Activated CD8-positive, alpha-beta memory T cell treated with anti-CD3 and anti-CD28 coated beads, Interleukin-2, amount 10 ng/mL, durations not matched to agents 7 days and 5 days (primary cell): Measurements from ENCODE around the gene DIPK1B. TPM values are rescaled to one million over a fixed set of nuclear protein-coding genes. Genes with fewer than 3 reads are reported as not detected.
A peak's percentile ranks its signal among the peaks of the same experiment; 100 is the strongest.
"Not testable (repeated sequence)": the region's sequence is repeated elsewhere in the genome, so short reads cannot be mapped to it uniquely, and the experiment has no call there.

Source experiments
- ATAC-seq: fragments of 150-1000 bp; cut with Tn5 transposase; one replicate; pipeline ENCODE4 v1.10.0; 2021; ENCODE audit warnings: moderate library complexity
- CTCF ChIA-PET: fragments of 350-600 bp; sonication (Branson Sonifier 250); formaldehyde crosslinking; loops from one replicate; lab custom pipeline; 2021; ENCODE audit warnings: antibody characterized with exemption; lab: Charles Lee
- DNase-seq: peaks from one replicate; pipeline ENCODE4 v3.0.0-alpha.2; 2020
- H3K27ac Mint-ChIP-seq: one replicate; pipeline ENCODE4 v1.8.0; 2021; ENCODE audit warnings: mild to moderate bottlenecking, mixed read lengths
- H3K27me3 Mint-ChIP-seq: one replicate; pipeline ENCODE4 v1.8.0; 2021; ENCODE audit warnings: mixed read lengths
- H3K36me3 Mint-ChIP-seq: one replicate; pipeline ENCODE4 v1.8.0; 2021; ENCODE audit warnings: mild to moderate bottlenecking, mixed read lengths
- H3K4me1 Mint-ChIP-seq: one replicate; pipeline ENCODE4 v1.8.0; 2021; ENCODE audit warnings: mixed read lengths
- H3K4me3 Mint-ChIP-seq: one replicate; pipeline ENCODE4 v1.8.0; 2021; ENCODE audit warnings: mild to moderate bottlenecking, moderate library complexity, mixed read lengths
- H3K9me3 Mint-ChIP-seq: one replicate; pipeline ENCODE4 v1.8.0; 2022; ENCODE audit warnings: low read depth, mixed read lengths
- total RNA-seq, 2 experiments: library from RNA; stranded (reverse); gene quantifications; one replicate each; pipeline ENCODE4 v1.2.3, GENCODE V29; 2021

The DIPK1B gene
- total RNA-seq, 2 experiments from 2014 or later = not detected

- CTCF ChIA-PET = interaction anchor here (1.3 to 1.4 kb wide), 2 partner anchors 18 to 28 kb away, joined by 3 to 4 read pairs; no protein-coding TSS in a partner anchor
- no peak overlapping the region for H3K27ac Mint-ChIP-seq
- H3K4me3 Mint-ChIP-seq = no peak overlapping the region
- peaks cover 11% of the 10 kb centered on the region for H3K36me3 Mint-ChIP-seq
- DNase-seq = no peak
- no peak for ATAC-seq
- no peaks in the 10 kb centered on the region for H3K4me1 Mint-ChIP-seq
- peaks cover 17% of the 10 kb centered on the region for H3K9me3 Mint-ChIP-seq
- H3K27me3 Mint-ChIP-seq = peaks cover 11% of the 10 kb centered on the region
Observed at GRCh38 chr9:136756836-136757235, 44.5 kb downstream of the DIPK1B start.

DNA sequence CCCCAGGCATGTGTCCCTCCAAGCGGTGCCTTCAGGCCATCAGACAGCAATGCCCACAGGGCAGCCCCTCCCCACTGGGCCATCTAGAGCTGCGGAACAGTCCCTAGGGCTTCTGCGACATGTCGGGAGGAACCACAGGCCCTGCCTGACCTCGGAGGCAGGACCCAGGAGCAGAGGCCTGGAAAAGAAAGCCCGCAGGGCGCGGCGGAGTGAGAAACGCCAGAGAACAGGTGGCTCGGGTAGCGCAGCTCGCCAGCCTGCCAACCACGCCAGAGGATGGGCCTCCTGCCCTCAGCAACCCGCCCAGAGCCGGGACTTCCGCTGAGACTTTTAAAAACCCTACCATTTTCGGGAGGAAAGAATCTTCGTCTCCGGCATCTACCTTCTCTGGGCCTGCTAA lies 45.0 kb downstream of the DIPK1B start:
- Mint-ChIP-seq H3K36me3 (peaks cover 7% of the 10 kb centered on the region), H3K27me3 (peaks cover 6% of the 10 kb centered on the region), H3K27ac (no peak overlapping the region), H3K9me3 (peaks cover 15% of the 10 kb centered on the region), H3K4me3 (no peak overlapping the region), H3K4me1 (no peaks in the 10 kb centered on the region)
- no peak for DNase-seq
- CTCF ChIA-PET = interaction anchor here (0.9 to 1.4 kb wide), 5 partner anchors 9 to 29 kb away, joined by 3 to 5 read pairs (median 3); no protein-coding TSS in a partner anchor
- no peak for ATAC-seq

DNA sequence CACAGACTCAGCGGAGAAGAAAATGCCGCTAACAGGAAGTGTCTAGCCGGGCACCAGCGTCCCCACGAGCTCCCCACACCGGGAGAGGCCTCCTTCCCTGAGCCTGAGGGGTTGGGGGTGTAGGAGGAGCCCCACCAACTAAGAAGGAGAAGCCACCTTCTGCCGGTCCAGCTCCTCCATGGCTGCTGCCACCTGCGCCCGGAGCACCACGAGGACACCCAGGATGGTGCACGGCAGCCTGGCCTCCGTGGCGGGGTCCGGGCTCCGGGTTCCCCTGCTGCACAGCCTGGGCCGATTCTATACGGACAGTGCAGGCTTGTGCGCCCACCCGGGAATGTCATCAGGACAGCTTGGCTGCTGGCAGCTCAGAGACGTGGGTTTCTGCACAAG lies 45.4 kb downstream of the DIPK1B start:
- Mint-ChIP-seq H3K27ac (no peak overlapping the region), H3K4me1 (no peaks in the 10 kb centered on the region), H3K9me3 (peaks cover 10% of the 10 kb centered on the region), H3K36me3 (peaks cover 3% of the 10 kb centered on the region), H3K4me3 (no peak overlapping the region), H3K27me3 (peaks cover 2% of the 10 kb centered on the region)
- DNase-seq (no peak), ATAC-seq (no peak)
- CTCF ChIA-PET = interaction anchor here (0.8 to 1.7 kb wide), 8 partner anchors 8 to 36 kb away, joined by 3 to 5 read pairs (median 3); no protein-coding TSS in a partner anchor

GRCh38 chr9:136759001-136759400 lies 46.6 kb downstream of the DIPK1B start:
- no peak for ATAC-seq
- Mint-ChIP-seq H3K9me3 (peaks cover 8% of the 10 kb centered on the region), H3K27ac (no peak overlapping the region), H3K36me3 (peaks cover 3% of the 10 kb centered on the region), H3K4me1 (no peaks in the 10 kb centered on the region), H3K27me3 (peaks cover 2% of the 10 kb centered on the region), H3K4me3 (no peak overlapping the region)
- CTCF ChIA-PET = interaction anchor here (0.9 to 1.7 kb wide), 2 partner anchors 9 to 18 kb away, joined by 3 read pairs; no protein-coding TSS in a partner anchor
- DNase-seq = no peak

- ATAC-seq = no peak
- CTCF ChIA-PET = interaction anchor here (1.2 to 1.7 kb wide), 2 partner anchors 11 to 17 kb away, joined by 3 read pairs; no protein-coding TSS in a partner anchor
Observed at GRCh38 chr9:136759436-136760325, 47.3 kb downstream of the DIPK1B start.

GRCh38 chr9:136760424-136760823 lies 48.1 kb downstream of the DIPK1B start:
- ATAC-seq (no peak), DNase-seq (no peak)
- peaks cover 8% of the 10 kb centered on the region for H3K9me3 Mint-ChIP-seq
- no peak overlapping the region for H3K4me3 Mint-ChIP-seq
- H3K27me3 Mint-ChIP-seq = peaks cover 2% of the 10 kb centered on the region
- H3K27ac Mint-ChIP-seq = no peak overlapping the region
- H3K4me1 Mint-ChIP-seq = peaks cover 1% of the 10 kb centered on the region
- peaks cover 3% of the 10 kb centered on the region for H3K36me3 Mint-ChIP-seq
- CTCF ChIA-PET = interaction anchor here (1.2 kb wide), 1 partner anchor 10 kb away, joined by 3 read pairs; no protein-coding TSS in a partner anchor

More at GRCh38 chr9:136759436-136760325, 47.3 kb downstream of the DIPK1B start:
- Mint-ChIP-seq H3K27ac (no peak overlapping the region), H3K4me1 (no peaks in the 10 kb centered on the region), H3K9me3 (peaks cover 8% of the 10 kb centered on the region), H3K27me3 (peaks cover 2% of the 10 kb centered on the region), H3K36me3 (peaks cover 3% of the 10 kb centered on the region), H3K4me3 (no peak overlapping the region)
- DNase-seq = no peak

- ATAC-seq, H3K27me3 Mint-ChIP-seq, H3K4me1 Mint-ChIP-seq, H3K36me3 Mint-ChIP-seq, DNase-seq, H3K27ac Mint-ChIP-seq, H3K9me3 Mint-ChIP-seq, H3K4me3 Mint-ChIP-seq: not testable (repeated sequence)
- CTCF ChIA-PET = interaction anchor here (1.0 kb wide), 1 partner anchor 57 kb away, joined by 4 read pairs; no protein-coding TSS in a partner anchor
Observed at GRCh38 chr9:136760834-136761544, 48.6 kb downstream of the DIPK1B start.

GRCh38 chr9:136761545-136761981 lies 49.2 kb downstream of the DIPK1B start:
- peaks cover 2% of the 10 kb centered on the region for H3K27me3 Mint-ChIP-seq
- no peaks in the 10 kb centered on the region for H3K9me3 Mint-ChIP-seq
- no peak for ATAC-seq
- DNase-seq = no peak
- no peak overlapping the region for H3K27ac Mint-ChIP-seq
- peaks cover 10% of the 10 kb centered on the region for H3K4me1 Mint-ChIP-seq
- no peaks in the 10 kb centered on the region for H3K36me3 Mint-ChIP-seq
- H3K4me3 Mint-ChIP-seq = no peak overlapping the region
- CTCF ChIA-PET = interaction anchor here (1.0 kb wide), 1 partner anchor 56 kb away, joined by 4 read pairs; no protein-coding TSS in a partner anchor

GRCh38 chr9:136762221-136762691 lies 49.9 kb downstream of the DIPK1B start:
- CTCF ChIA-PET = interaction anchor here (2.0 kb wide), 1 partner anchor 26 kb away, joined by 6 read pairs; no protein-coding TSS in a partner anchor
- Mint-ChIP-seq H3K4me3 (no peak overlapping the region), H3K27me3 (peaks cover 7% of the 10 kb centered on the region), H3K36me3 (no peaks in the 10 kb centered on the region), H3K9me3 (no peaks in the 10 kb centered on the region), H3K4me1 (peaks cover 16% of the 10 kb centered on the region), H3K27ac (no peak overlapping the region)
- ATAC-seq (no peak), DNase-seq (no peak)

- Mint-ChIP-seq H3K4me3 (no peak overlapping the region), H3K36me3 (no peaks in the 10 kb centered on the region), H3K27ac (no peak overlapping the region), H3K27me3 (peaks cover 13% of the 10 kb centered on the region), H3K4me1 (peaks cover 16% of the 10 kb centered on the region), H3K9me3 (no peaks in the 10 kb centered on the region)
- ATAC-seq (peak; percentile 35), DNase-seq (no peak)
- CTCF ChIA-PET = interaction anchor here (2.0 kb wide), 1 partner anchor 25 kb away, joined by 6 read pairs; no protein-coding TSS in a partner anchor
Observed at GRCh38 chr9:136762915-136763648, 50.7 kb downstream of the DIPK1B start.

GRCh38 chr9:136763649-136764035 lies 51.3 kb downstream of the DIPK1B start:
- no peak overlapping the region for H3K27ac Mint-ChIP-seq
- ATAC-seq (no peak), DNase-seq (no peak)
- peaks cover 16% of the 10 kb centered on the region for H3K4me1 Mint-ChIP-seq
- H3K9me3 Mint-ChIP-seq = no peaks in the 10 kb centered on the region
- H3K36me3 Mint-ChIP-seq = no peaks in the 10 kb centered on the region
- CTCF ChIA-PET = interaction anchor here (2.0 kb wide), 1 partner anchor 25 kb away, joined by 6 read pairs; no protein-coding TSS in a partner anchor
- H3K4me3 Mint-ChIP-seq = no peak overlapping the region
- H3K27me3 Mint-ChIP-seq = peaks cover 13% of the 10 kb centered on the region

- CTCF ChIA-PET = no interaction called here
- peaks cover 13% of the 10 kb centered on the region for H3K27me3 Mint-ChIP-seq
- no peak for ATAC-seq
- no peaks in the 10 kb centered on the region for H3K36me3 Mint-ChIP-seq
- no peaks in the 10 kb centered on the region for H3K9me3 Mint-ChIP-seq
- H3K27ac Mint-ChIP-seq = peak within 1 kb of the TSS; percentile 32
- H3K4me3 Mint-ChIP-seq = no peak within 1 kb of the TSS
- H3K4me1 Mint-ChIP-seq = peaks cover 16% of the 10 kb centered on the region
- DNase-seq = no peak
Observed at GRCh38 chr9:136764301-136764891, 52.0 kb downstream of the DIPK1B start, which contains the start of gene LCN15. Gene LCN15 (minus strand): TSS chr9:136764518. CDS start chr9:136764488, 30 bp downstream.
